Progenitor cell of endocrine pancreas (in vitro differentiated cells): ENCODE data around the gene ASTL. TPM values are rescaled to one million over a fixed set of nuclear protein-coding genes. Genes with fewer than 3 reads are reported as not detected.
A peak's percentile ranks its signal among the peaks of the same experiment; 100 is the strongest.

ENCODE experiments used
- DNase-seq: peaks from one replicate; pipeline ENCODE4 v3.0.0; 2021; ENCODE audit warnings: low spot score; ENCODE audit not compliant: unreplicated experiment
- H3K27ac Mint-ChIP-seq: 2 replicates; pipeline ENCODE4 v1.8.0; 2021; ENCODE audit warnings: mild to moderate bottlenecking, moderate library complexity, mixed read lengths
- H3K27me3 Mint-ChIP-seq: 2 replicates; pipeline ENCODE4 v1.8.0; 2021; ENCODE audit warnings: mixed read lengths
- H3K36me3 Mint-ChIP-seq: 2 replicates; pipeline ENCODE4 v1.8.0; 2022; ENCODE audit warnings: mixed read lengths; ENCODE audit not compliant: insufficient read depth
- H3K4me1 Mint-ChIP-seq: 2 replicates; pipeline ENCODE4 v1.8.0; 2021; ENCODE audit warnings: low read depth, mixed read lengths
- H3K4me3 Mint-ChIP-seq: 2 replicates; pipeline ENCODE4 v1.8.0; 2021; ENCODE audit warnings: low read depth, mild to moderate bottlenecking, moderate library complexity, mixed read lengths
- H3K9me3 Mint-ChIP-seq: 2 replicates; pipeline ENCODE4 v1.8.0; 2021; ENCODE audit warnings: low read depth, mixed read lengths
- total RNA-seq: library from RNA; stranded (reverse); gene quantifications from 2 replicates; pipeline ENCODE4 v1.2.1, GENCODE V29; 2021
- TF ChIP-seq, protein P1 (sequence below): fragments of 200-600 bp; sonication (generic); IDR thresholded peaks from one replicate; pipeline ENCODE4 v1.5.0; 2021; ENCODE audit warnings: antibody characterized with exemption, mild to moderate bottlenecking; ENCODE audit not compliant: unreplicated experiment

The ASTL gene
- total RNA-seq, 1 donor from 2014 or later = 0.29 TPM

DNA sequence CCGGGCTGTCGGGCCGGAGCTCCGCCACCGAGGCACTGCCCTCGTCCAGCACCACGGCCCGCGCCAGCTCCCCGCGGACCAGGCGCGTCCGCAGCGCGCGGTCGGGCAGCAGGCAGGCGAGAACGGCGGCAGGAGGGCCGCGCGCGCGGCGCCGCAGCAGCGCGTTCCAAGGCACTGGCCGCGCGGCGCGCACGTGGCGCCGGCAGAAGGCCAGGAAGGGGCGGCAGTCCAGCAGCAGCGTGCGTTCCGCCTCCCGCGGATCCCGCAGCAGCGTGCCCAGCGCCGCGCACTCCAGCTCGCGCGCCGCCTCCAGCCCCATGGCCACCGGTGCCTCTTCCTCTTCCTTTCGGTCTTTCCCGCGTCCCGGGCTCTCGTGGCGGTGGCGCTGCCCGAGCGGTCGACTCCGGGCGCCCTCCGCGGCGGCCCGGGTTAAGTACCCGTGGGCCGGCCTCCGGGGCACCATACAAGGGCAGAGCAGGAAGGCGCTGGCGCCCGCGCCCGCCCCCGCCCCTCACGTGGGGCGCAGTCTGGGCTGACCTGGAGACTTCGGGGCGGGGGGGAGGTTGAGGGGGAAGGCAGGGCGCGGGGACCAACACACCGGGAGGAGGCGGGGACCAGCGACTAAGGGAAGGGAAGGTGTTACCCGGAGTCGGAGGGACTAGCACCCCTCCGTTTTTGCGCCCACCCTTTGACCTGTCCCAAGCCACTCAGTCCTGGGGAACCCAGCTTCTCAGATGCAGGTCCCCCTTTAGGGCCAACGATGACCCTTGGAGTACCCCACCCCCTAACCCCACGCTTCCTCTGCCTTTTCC, 6.9 kb upstream of the ASTL start, which contains the start of gene DUSP2:
TSS of gene DUSP2 (minus strand) at position 405 of the 812 bp plus-strand sequence. CDS start at position 319, 86 bp downstream.
- TF ChIP-seq, protein P1, sequence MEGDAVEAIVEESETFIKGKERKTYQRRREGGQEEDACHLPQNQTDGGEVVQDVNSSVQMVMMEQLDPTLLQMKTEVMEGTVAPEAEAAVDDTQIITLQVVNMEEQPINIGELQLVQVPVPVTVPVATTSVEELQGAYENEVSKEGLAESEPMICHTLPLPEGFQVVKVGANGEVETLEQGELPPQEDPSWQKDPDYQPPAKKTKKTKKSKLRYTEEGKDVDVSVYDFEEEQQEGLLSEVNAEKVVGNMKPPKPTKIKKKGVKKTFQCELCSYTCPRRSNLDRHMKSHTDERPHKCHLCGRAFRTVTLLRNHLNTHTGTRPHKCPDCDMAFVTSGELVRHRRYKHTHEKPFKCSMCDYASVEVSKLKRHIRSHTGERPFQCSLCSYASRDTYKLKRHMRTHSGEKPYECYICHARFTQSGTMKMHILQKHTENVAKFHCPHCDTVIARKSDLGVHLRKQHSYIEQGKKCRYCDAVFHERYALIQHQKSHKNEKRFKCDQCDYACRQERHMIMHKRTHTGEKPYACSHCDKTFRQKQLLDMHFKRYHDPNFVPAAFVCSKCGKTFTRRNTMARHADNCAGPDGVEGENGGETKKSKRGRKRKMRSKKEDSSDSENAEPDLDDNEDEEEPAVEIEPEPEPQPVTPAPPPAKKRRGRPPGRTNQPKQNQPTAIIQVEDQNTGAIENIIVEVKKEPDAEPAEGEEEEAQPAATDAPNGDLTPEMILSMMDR = no peak
- H3K4me1 Mint-ChIP-seq = peaks cover 3% of the 10 kb centered on the region
- DNase-seq = no peak
- H3K27ac Mint-ChIP-seq = peak within 1 kb of the TSS; percentile 67
- no peaks in the 10 kb centered on the region for H3K36me3 Mint-ChIP-seq
- peak within 1 kb of the TSS; percentile 70 for H3K4me3 Mint-ChIP-seq
- peaks cover 45% of the 10 kb centered on the region for H3K27me3 Mint-ChIP-seq
- H3K9me3 Mint-ChIP-seq = no peaks in the 10 kb centered on the region

DNA sequence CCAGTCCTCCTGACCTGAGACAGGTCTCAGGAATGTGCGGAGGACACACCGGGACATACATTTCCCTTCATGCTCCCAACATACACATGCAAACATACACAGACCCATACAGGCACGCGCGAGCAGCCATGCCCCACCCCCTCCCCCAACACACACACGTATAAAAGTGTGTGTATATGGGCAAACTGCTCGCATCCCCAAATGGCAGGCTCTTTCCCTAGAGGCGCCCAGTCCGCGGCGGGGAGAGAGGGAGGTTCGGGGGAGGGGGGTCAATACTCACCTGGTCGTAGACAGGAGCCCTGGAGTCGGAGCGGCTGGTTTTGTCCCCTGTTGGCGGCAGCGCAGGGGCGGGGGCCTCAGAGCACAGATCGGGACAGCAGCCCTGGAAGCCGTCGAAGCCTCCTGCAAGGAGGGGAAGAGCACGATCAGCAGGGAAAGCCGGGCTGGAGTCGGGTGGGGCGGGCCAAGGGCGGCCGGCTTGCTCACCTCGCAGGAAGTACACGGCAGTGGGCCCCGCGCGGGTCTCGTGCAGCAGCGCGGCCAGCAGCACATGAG, 6.3 kb upstream of the ASTL start:
- Mint-ChIP-seq H3K4me3 (peak overlapping the region; percentile 70), H3K4me1 (peaks cover 3% of the 10 kb centered on the region), H3K27ac (peak overlapping the region; percentile 67), H3K36me3 (no peaks in the 10 kb centered on the region), H3K27me3 (peaks cover 45% of the 10 kb centered on the region), H3K9me3 (no peaks in the 10 kb centered on the region)
- TF ChIP-seq, protein P1 = no peak
- DNase-seq = no peak

DNA sequence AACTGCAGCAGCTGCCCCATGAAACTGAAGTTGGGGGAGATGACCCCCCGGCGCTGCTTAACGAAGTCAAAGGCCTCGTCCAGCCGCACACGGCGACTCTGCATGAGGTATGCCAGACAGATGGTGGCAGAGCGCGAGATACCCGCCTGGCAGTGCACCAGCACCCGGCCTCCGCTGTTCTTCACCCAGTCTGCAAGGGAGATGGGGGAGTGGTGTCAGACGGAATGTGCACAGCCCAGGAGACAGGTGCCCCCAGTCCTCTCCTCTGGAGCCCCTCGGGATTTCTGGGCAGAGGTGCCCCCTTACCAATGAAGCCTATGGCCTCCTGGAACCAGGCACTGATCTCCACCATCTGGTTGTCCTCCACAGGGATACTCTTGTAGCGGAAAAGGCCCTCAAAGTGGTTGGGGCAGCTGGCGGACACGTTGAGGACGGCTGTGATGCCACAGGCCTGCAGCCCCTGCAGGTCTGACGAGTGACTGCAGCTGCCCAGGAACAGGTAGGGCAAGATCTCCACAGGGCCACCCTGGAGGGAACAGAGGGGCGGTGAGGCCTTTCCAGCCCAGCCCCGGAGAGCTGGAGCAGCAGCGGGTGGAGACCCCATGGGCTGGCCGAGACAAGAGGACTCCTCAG, 5.7 kb upstream of the ASTL start:
- TF ChIP-seq, protein P1 = peak; percentile 58
- Mint-ChIP-seq H3K27ac (peak overlapping the region; percentile 67), H3K36me3 (no peaks in the 10 kb centered on the region), H3K4me3 (peak overlapping the region; percentile 70), H3K9me3 (no peaks in the 10 kb centered on the region), H3K27me3 (peaks cover 41% of the 10 kb centered on the region), H3K4me1 (peaks cover 3% of the 10 kb centered on the region)
- peak; percentile 32 for DNase-seq

DNA sequence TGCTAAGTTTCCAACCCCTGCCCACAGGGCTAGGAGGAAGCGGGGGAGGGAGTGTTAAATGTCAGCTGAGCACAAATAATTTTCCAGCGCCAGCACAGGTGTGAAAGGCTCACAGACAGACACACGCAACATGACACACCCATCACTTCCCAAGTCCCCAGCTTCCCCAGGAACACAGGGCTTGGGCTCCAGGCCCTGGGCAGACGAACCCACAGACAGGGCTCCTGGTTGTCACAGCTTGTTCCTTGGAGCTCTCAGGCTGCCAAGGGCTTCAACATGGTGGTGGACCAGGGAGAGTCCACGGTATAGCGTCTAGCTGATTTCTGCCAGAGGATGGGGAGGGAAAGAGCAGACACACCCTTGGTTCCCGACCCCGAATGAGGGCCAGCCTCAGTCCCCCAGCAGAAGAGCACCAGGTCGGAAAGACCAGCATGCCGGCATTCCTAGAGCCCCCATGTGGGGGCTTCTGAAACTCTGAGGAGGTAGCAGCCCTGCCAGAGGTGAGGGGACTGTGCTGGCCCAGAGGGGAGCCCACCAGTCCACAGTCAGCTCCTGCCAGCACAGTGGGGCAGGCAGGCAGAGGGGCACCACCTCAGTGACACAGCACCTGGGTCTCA, 5.0 kb upstream of the ASTL start:
- Mint-ChIP-seq H3K27ac (no peak overlapping the region), H3K27me3 (peaks cover 39% of the 10 kb centered on the region), H3K4me1 (peaks cover 3% of the 10 kb centered on the region), H3K4me3 (no peak overlapping the region), H3K9me3 (no peaks in the 10 kb centered on the region), H3K36me3 (no peaks in the 10 kb centered on the region)
- no peak for DNase-seq
- TF ChIP-seq, protein P1 = no peak
